NCI-H1092 (cell line): ENCODE results near the gene SUSD6.
"Not testable (repeated sequence)": the region's sequence is repeated elsewhere in the genome, so short reads cannot be mapped to it uniquely, and the experiment has no call there.

ENCODE experiments used
- DNase-seq: peaks from one replicate; lab custom pipeline; 2025; lab: John Stamatoyannopoulos, UW

Gene SUSD6

DNA sequence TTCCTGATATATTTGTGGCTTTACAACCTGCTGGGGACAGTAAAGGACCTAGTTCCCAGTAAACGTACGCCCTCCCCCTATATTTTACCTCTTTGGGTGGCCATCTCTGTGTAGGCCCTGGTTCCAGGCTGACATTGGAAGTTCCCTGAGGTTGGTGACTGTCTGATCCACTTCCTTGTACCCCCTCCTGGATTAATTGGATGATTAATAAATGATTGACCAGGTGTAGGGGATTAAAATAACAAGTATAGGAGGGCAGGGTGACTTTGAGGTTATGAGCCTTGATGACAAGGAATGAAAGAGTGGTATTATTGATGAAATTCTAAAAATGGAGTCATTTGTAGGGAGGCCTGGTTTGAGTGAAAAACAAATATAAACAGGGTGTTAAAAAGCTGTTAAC lies 9.6 kb downstream of the SUSD6 start:
- no peak for DNase-seq

DNA sequence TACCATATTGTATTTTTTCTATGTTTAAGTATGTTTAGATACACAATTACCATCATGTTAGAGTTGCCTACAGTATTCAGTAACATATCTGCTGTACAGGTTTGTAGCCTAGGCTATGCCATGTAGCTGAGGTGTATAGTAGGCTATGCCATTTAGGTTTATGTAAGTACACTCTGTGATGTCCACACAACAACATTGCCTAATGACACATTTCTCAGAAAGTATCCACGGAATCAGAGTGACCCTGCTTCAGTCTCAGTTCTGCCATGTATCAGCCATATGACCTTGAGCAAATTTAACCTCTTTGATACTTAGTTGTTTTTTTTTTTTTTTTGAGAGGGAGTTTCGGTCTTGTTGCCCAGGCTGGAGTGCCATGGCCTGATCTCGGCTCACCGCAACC lies 12.7 kb downstream of the SUSD6 start:
- DNase-seq = no peak

DNA sequence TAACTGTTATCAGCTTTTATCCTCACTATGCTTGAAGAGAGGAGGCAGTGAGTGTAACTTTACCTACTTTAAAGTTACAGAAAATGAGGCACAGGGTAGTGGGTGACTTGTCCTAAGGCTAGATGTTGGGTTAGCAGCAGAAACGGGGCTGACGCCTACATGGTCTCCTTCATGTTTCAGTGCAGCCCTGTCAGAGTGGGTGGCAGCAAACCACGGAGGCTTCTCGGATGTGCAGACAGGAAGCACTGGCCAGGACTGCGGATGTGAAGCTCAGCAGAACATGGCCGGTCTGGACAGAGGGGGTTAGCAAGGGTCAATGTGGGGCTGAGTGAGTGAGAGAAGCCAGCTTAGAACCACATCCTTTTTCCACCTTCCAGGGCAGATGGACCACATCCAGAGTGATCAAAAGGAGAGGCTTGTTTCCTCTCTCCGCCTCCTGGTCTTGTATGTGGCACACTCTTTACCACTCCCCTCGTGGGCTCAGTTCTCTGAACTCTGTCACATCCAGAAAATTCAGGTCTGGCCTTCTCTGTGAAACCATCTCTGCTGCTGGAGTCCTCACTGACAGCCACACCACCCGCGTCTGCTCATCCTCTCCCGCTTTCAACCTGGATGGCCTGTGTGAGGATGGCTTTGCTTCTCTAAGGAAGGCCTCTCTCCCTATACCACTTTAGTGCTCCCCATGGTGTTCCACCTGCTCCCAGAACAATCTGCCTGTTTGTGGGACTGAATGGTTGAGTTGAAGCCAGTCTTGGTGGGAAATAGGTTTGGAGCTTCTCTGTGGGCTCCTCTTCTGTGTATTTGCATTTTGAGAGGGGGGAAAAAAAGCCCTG lies 14.1 kb downstream of the SUSD6 start:
- DNase-seq = no peak

GRCh38 chr14:69626132-69626500 lies 14.7 kb downstream of the SUSD6 start:
- no peak for DNase-seq

DNA sequence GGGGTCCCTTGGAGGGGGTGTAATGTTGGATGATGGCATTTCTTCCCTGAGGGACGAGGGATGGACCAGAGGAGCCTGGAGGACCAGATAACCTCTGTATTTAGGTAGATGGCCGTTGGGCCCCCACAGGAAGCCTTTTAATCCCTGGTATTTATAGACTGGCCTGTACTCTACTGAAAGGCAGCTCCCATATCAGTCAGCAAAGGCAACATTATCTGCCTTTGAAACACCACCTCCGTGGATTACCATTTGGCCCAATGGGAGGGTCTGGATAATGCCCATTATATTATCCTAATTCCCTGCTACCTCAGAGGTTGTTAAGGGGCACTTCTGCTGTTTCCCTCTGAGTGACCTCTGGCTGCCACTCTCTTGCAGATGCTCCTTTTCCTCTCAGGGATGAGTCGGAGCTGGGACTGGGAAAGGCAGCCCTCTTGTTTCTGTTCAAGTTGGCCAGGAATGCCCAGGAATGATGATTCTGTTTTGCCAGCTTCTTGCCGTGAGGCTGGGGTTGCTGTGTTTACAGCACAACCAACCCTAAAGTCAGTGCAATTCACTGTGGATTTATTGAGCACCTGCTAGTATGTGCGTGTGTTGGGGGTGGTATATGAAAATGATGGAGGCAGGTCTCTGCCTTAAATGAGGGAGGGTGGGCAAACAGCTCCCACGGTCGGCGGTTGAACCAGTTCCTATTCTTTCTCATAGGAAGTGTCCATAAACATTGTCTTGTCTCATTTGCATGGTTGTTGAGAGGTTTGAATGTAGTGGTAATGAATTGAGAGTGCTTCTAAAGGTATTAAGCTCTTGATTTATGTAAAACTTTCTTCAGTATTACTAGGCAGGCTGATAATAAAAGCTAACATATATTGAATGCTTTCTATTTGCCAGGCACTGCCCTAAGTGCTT lies 18.1 kb downstream of the SUSD6 start:
- DNase-seq = no peak

- no peak for DNase-seq
Observed at GRCh38 chr14:69630360-69630759, 19.0 kb downstream of the SUSD6 start.

DNA sequence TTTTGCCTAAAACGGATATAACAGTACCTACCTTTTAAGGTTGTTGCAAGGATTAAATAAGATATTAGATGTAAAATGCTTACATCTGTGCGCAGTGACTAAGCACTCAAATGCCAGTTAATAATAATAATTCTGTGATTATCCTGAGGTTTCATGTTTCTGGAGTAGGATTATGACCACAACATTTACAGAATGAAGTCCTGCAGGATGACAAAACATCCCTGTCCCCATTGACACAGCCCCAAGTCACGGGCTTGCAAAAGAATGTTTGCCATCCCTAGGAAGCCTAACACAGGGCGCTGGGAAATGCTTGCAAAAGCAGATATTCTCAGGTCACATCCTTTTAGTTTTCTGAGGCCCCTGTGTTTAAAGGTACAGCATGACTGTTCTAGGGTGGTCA lies 20.1 kb downstream of the SUSD6 start:
- DNase-seq = no peak

DNA sequence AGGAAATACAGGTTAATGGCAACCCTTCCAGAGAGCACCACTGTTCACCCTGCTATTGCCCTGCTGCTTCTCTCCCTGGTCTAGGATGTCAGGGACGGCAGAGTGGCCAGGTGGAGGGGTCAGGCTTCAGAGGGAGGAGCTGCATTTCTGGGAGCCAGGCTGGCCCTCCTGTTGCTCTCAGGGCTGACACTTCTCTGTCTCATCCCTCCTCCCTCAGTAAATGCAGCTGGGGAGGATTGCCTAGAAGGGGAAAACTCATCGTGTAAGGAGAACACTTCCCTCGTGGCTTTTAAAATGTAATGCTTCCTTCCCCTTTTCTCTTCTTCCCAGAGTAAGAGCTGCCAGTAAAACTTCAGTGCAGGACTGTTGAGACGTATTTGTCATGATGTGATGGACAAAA lies 20.8 kb downstream of the SUSD6 start:
- no peak for DNase-seq

- DNase-seq = no peak
Observed at GRCh38 chr14:69632593-69633151, 21.3 kb downstream of the SUSD6 start.

DNA sequence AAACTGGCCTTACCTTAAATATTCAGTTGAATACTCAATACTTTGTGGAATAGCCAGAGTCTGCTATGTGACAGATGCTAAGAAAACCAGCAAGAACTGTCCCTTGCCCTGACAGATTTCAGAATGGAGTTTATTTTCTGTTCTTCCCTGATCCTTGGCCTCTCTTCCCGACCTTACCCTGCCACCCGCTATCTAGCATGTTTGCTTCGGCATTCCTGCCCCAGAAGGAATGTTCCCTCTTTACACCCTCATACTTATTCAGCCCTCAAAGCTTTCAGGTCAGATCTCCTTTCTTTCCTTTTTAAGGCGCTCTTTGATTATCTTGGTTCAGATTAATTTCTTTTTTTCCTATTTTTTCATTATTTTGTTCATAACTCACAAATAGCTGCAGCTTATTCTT lies 21.8 kb downstream of the SUSD6 start:
- DNase-seq = no peak

DNA sequence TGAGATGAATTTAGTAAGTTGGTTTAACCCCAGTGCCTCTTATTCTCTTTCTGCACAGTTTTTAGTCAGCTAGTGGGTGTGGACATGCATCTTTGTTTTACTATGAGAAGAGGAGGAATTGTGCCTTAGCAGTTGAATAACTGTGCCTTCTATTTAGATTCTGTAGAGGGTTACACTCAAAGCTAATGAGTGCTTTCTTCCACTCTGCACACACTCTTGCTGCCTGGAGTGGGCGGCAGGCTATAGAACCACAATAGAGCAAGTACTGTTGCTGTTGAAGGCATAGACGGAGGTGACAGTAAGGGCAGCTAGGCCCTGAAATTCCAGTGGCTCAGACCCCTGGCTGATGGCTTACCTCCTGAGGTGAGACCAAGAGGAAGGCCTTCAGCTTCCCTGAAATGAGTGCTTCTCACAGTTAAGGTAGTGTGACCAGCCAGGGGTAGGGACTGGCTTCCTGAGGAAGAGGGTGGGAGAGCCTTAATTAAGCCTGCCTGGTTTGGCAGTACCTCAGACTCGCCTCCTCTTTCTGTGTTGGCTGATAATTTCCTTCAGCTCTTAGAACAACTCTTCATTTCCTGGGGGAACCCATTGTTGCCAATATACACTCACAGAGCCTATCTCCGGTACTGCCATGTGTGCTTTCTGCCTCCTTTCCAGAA lies 24.7 kb downstream of the SUSD6 start:
- peak; percentile 20 for DNase-seq

DNA sequence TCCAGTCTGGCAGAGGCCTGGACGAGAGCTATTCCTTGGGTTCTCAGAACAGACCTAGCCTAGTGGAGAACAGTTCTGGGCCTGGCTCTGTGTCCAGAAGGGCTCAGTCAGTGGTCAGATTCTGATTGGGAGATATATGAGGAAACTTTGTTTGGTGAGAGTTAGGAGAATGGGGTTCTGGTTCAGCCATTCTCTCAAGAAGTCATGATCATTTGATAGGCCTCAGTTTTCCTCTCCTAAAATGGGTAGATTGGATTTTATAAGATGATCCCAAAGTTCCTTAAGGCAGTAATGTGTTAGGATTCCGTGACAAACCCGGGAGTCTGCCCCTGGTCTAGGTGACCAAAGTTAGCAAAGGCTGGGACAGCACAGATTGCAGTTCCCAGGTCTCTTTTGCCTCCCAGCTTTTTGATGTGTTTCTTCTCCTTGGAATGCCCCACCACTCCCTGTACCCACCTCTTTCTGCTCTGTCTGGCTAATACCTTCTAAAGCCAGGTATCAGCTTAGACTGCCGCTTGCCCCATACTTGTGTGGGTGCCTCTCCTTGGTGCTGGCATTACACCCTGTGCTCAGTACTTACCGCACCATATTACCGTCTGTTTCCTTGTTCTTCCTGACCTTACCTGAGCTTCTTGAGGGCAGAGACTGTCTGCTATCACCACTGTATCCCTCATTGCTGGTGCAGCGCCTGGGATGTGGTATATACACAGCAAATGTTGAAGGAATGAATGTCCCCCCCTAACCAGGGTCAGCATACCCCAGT lies 25.5 kb downstream of the SUSD6 start:
- DNase-seq = no peak

GRCh38 chr14:69637503-69638031 lies 26.2 kb downstream of the SUSD6 start:
- DNase-seq = no peak

- no peak for DNase-seq
Observed at GRCh38 chr14:69640931-69641330, 29.5 kb downstream of the SUSD6 start.

DNA sequence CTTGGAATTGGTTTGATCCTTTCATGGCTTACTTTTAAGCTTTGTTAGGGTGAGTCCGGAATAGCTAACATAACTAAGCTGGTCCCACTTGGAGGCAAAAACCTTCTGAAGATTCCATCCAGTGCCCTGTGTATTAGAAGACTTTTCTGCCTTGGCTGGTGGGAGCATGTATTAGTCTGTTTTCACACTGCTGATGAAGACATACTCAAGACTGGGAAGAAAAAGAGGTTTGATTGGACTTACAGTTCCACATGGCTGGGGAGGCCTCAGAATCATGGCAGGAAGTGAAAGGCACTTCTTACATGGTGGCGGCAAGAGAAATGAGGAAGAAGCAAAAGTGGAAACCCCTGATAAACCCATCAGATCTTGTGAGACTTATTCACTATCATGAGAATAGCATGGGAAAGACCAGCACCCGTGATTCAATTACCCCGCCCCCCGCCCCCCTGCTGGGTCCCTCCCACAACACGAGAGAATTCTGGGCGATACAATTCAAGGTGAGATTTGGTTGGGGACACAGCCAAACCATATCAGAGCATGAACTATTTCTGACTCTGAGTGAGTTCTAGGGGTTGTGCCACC lies 30.9 kb downstream of the SUSD6 start:
- not testable (repeated sequence) for DNase-seq

GRCh38 chr14:69643430-69644200 lies 32.2 kb downstream of the SUSD6 start:
- DNase-seq = peak; percentile 93

GRCh38 chr14:69644814-69645213 lies 33.4 kb downstream of the SUSD6 start:
- DNase-seq = no peak

- DNase-seq = no peak
Observed at GRCh38 chr14:69647213-69647612, 35.8 kb downstream of the SUSD6 start.

- not testable (repeated sequence) for DNase-seq
Observed at GRCh38 chr14:69647642-69648041, 36.2 kb downstream of the SUSD6 start.
